WERI-Rb-1 (cell line): Measurements from ENCODE around the gene FTCD.

Experiments
- DNase-seq: peaks from one replicate; pipeline ENCODE4 v3.0.0-alpha.2; 2020
- H3K27ac ChIP-seq: fragments of 250-450 bp; sonication (Bioruptor Pico); 2 replicates; pipeline ENCODE4 v1.5.1; 2020; ENCODE audit warnings: mild to moderate bottlenecking, moderate library complexity
- H3K27me3 ChIP-seq: fragments of 250-450 bp; sonication (Bioruptor Pico); 2 replicates; pipeline ENCODE4 v1.5.1; 2021; ENCODE audit warnings: mild to moderate bottlenecking, low read depth, moderate library complexity; ENCODE audit not compliant: insufficient read depth, severe bottlenecking
- H3K36me3 ChIP-seq: fragments of 250-450 bp; sonication (Bioruptor Pico); 2 replicates; pipeline ENCODE4 v1.5.1; 2020; ENCODE audit warnings: mild to moderate bottlenecking, moderate library complexity
- H3K4me3 ChIP-seq: 2 replicates; pipeline ENCODE4 v1.5.1; 2011; ENCODE audit warnings: low read depth, mild to moderate bottlenecking, control low read depth, low read length
- H3K9me3 ChIP-seq: fragments of 250-450 bp; sonication (Bioruptor Pico); 2 replicates; pipeline ENCODE4 v1.5.1; 2021; ENCODE audit warnings: mild to moderate bottlenecking, moderate library complexity; ENCODE audit not compliant: severe bottlenecking
- TF ChIP-seq, protein P1 (sequence below): IDR thresholded peaks from 2 replicates; pipeline ENCODE4 v1.5.1; 2011; ENCODE audit warnings: low read depth, mild to moderate bottlenecking, control low read depth, inconsistent platforms, low read length

Gene FTCD

DNA sequence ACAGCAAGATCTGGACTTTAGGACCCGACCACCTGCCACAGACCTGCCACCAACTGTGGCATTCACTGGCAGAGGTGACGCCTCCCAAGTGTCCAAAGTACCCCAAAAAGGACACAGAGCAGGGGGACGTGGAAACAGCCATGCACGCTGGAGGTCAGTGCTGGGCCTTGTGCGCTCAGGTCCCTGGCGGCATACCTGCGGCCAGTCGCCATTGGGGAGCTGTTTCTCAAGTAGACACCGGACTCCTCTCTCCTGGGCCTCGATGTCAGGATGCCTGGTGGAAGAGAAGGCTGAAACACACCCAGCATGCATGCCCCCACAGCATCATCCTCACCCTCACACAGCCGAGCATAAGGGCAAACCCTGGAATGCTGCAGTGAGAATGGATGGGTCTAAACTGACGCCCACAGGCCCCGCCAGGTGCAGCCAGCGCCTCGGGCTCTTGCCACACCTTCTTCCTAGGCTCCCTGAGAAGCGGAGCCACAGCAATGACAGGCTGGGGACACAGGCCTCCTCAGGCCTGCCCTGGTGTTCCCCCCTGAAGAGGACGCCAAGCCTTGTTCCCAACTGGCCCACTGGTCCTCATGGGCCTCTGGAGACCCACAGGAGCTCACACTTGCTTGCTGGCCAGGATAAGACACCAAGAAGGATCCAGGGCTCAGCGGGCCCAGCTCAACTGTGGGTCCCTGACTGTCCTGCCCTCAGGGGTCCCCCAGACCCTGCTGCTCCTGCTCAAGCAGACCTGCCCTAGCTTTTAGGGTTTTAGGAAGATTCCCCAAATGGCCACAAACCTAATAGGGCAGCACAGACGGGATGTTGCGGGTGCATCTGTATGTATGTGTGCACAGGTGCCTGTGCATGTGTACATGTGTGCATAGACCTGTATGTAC, 36.6 kb upstream of the FTCD start:
- Histone ChIP-seq H3K4me3 (no peak overlapping the region), H3K9me3 (no peaks in the 10 kb centered on the region), H3K36me3 (peaks cover 65% of the 10 kb centered on the region), H3K27me3 (no peaks in the 10 kb centered on the region), H3K27ac (no peak overlapping the region)
- DNase-seq = no peak
- TF ChIP-seq, protein P1, sequence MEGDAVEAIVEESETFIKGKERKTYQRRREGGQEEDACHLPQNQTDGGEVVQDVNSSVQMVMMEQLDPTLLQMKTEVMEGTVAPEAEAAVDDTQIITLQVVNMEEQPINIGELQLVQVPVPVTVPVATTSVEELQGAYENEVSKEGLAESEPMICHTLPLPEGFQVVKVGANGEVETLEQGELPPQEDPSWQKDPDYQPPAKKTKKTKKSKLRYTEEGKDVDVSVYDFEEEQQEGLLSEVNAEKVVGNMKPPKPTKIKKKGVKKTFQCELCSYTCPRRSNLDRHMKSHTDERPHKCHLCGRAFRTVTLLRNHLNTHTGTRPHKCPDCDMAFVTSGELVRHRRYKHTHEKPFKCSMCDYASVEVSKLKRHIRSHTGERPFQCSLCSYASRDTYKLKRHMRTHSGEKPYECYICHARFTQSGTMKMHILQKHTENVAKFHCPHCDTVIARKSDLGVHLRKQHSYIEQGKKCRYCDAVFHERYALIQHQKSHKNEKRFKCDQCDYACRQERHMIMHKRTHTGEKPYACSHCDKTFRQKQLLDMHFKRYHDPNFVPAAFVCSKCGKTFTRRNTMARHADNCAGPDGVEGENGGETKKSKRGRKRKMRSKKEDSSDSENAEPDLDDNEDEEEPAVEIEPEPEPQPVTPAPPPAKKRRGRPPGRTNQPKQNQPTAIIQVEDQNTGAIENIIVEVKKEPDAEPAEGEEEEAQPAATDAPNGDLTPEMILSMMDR = no peak

GRCh38 chr21:46191257-46191685, 35.9 kb upstream of the FTCD start:
- H3K27me3 ChIP-seq = no peaks in the 10 kb centered on the region
- no peaks in the 10 kb centered on the region for H3K9me3 ChIP-seq
- peaks cover 58% of the 10 kb centered on the region for H3K36me3 ChIP-seq
- no peak overlapping the region for H3K4me3 ChIP-seq
- TF ChIP-seq, protein P1 = no peak
- no peak for DNase-seq
- H3K27ac ChIP-seq = no peak overlapping the region

- Histone ChIP-seq H3K27me3 (no peaks in the 10 kb centered on the region), H3K27ac (no peak overlapping the region), H3K4me3 (no peak overlapping the region), H3K36me3 (peaks cover 52% of the 10 kb centered on the region), H3K9me3 (no peaks in the 10 kb centered on the region)
- TF ChIP-seq, protein P1 = no peak
- DNase-seq = no peak
Measured at GRCh38 chr21:46190491-46191131, 35.2 kb upstream of the FTCD start.

DNA sequence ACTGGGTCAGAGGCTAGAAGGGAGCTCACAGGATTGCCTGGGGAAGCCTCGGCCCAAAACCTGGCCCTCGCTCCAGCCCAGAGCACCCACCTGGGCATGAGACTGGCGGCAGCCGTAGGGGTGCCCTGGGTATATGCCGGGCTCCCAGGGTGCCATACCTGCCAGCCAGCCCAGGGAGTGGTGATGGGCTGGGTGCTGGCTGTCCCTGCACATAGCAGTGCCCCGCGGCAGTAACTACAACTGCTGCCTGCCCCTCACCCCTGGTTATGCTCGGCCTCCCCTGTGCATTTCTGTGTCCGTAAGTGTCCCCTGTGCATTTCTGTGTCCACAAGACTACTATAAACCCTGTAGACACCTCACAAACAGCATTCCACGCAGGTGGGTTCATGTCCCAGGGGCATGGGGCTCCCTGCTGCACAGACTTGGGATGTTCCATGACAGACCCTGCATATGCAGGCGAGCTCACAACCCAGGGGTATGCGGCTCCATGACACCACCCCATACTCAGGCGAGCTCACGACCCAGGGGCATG, 34.6 kb upstream of the FTCD start:
- Histone ChIP-seq H3K27ac (no peak overlapping the region), H3K9me3 (no peaks in the 10 kb centered on the region), H3K36me3 (peaks cover 46% of the 10 kb centered on the region), H3K27me3 (no peaks in the 10 kb centered on the region), H3K4me3 (no peak overlapping the region)
- DNase-seq = no peak
- TF ChIP-seq, protein P1 = no peak

- DNase-seq = peak; percentile 32
- no peaks in the 10 kb centered on the region for H3K9me3 ChIP-seq
- H3K36me3 ChIP-seq = peaks cover 40% of the 10 kb centered on the region
- H3K4me3 ChIP-seq = no peak overlapping the region
- TF ChIP-seq, protein P1 = no peak
- H3K27me3 ChIP-seq = no peaks in the 10 kb centered on the region
- no peak overlapping the region for H3K27ac ChIP-seq
Measured at GRCh38 chr21:46189213-46189958, 34.0 kb upstream of the FTCD start.
